Measurements from ENCODE around the gene IMPACT.

Gene IMPACT

GRCh38 chr18:24482821-24483220 is 56.4 kb downstream of the IMPACT start:
- DNase-seq = no peak

GRCh38 chr18:24485681-24486080 is 59.2 kb downstream of the IMPACT start:
- DNase-seq = no peak

- DNase-seq = no peak
Measured at GRCh38 chr18:24486684-24487083, 60.2 kb downstream of the IMPACT start.

- peak; percentile 52 for DNase-seq
Measured at GRCh38 chr18:24488824-24489493, 62.5 kb downstream of the IMPACT start.

- no peak for DNase-seq
Measured at GRCh38 chr18:24490539-24490938, 64.1 kb downstream of the IMPACT start.

GRCh38 chr18:24491927-24492834 is 65.7 kb downstream of the IMPACT start:
- DNase-seq = no peak

GRCh38 chr18:24494586-24494985 is 68.1 kb downstream of the IMPACT start:
- no peak for DNase-seq

GRCh38 chr18:24497031-24497754 is 70.7 kb downstream of the IMPACT start:
- no peak for DNase-seq

- DNase-seq = no peak
Measured at GRCh38 chr18:24499814-24500213, 73.3 kb downstream of the IMPACT start.

GRCh38 chr18:24500217-24500616 is 73.7 kb downstream of the IMPACT start:
- DNase-seq = no peak

GRCh38 chr18:24500766-24501165 is 74.3 kb downstream of the IMPACT start:
- DNase-seq = no peak

GRCh38 chr18:24502667-24503523 is 76.4 kb downstream of the IMPACT start:
- no peak for DNase-seq

All from NCI-H1105 treated with DMSO at 0.1 percent for 48 hours (cell line).